ENCODE results near the gene TUBB1. TPM values are rescaled to one million over a fixed set of nuclear protein-coding genes. Genes with fewer than 3 reads are reported as not detected.

TUBB1 gene
- polyA plus RNA-seq, 1 donor (not counting 4 experiments of a cell fraction or from before 2014, with no cell fraction given): 0.03 TPM

GRCh38 chr20:59017493-59018231, 1.6 kb upstream of the TUBB1 start:
- H3K9me1 ChIP-seq (ENCODE audit: control insufficient read depth, extremely low read depth, insufficient read depth, low read length): no peaks in the 10 kb centered on the region
- no peak overlapping the region for H3K9ac ChIP-seq (ENCODE audit: control insufficient read depth, extremely low read depth, insufficient read depth, low read length)
- H3K27ac ChIP-seq (ENCODE audit: control insufficient read depth, insufficient read depth, low read length): no peak overlapping the region
- peaks cover 26% of the 10 kb centered on the region for H3K4me1 ChIP-seq (ENCODE audit: control insufficient read depth, extremely low read depth, insufficient read depth, low read length)
- dilution Hi-C loops (cut with MboI; ENCODE audit: extremely low pct_ligation_motif_present, low sequenced_read_pairs): no loop called here
- no peak for TF ChIP-seq EZH2 (IDR thresholded peaks at IDR 0.05; ENCODE audit: low read length)
- TF ChIP-seq, protein P1, sequence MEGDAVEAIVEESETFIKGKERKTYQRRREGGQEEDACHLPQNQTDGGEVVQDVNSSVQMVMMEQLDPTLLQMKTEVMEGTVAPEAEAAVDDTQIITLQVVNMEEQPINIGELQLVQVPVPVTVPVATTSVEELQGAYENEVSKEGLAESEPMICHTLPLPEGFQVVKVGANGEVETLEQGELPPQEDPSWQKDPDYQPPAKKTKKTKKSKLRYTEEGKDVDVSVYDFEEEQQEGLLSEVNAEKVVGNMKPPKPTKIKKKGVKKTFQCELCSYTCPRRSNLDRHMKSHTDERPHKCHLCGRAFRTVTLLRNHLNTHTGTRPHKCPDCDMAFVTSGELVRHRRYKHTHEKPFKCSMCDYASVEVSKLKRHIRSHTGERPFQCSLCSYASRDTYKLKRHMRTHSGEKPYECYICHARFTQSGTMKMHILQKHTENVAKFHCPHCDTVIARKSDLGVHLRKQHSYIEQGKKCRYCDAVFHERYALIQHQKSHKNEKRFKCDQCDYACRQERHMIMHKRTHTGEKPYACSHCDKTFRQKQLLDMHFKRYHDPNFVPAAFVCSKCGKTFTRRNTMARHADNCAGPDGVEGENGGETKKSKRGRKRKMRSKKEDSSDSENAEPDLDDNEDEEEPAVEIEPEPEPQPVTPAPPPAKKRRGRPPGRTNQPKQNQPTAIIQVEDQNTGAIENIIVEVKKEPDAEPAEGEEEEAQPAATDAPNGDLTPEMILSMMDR (optimal IDR thresholded peaks at IDR 0.05 in 1 of 3, IDR thresholded peaks at IDR 0.05 in 1 of 3, conservative IDR thresholded peaks at IDR 0.05 in 1 of 3; ENCODE audit: extremely low read depth in 1 of 3, insufficient read depth in 2 of 3, low read length in 3 of 3): no peak
- H3K79me2 ChIP-seq (ENCODE audit: control insufficient read depth, insufficient read depth, low read length): no peaks in the 10 kb centered on the region
- H4K20me1 ChIP-seq (ENCODE audit: control insufficient read depth, extremely low read depth, insufficient read depth, low read length): no peaks in the 10 kb centered on the region
- H2AFZ ChIP-seq (ENCODE audit: control insufficient read depth, low read length): no peak overlapping the region
- no peaks in the 10 kb centered on the region for H3K27me3 ChIP-seq (ENCODE audit: control insufficient read depth, extremely low read depth, insufficient read depth, low read length)
- DNase-seq (ENCODE audit: low read depth, low spot score) (no peak), FAIRE-seq (no peak)
- no peaks in the 10 kb centered on the region for H3K9me3 ChIP-seq (ENCODE audit: control insufficient read depth, low read depth, low read length)
- peaks cover 2% of the 10 kb centered on the region in 2 experiments for H3K36me3 ChIP-seq (ENCODE audit: control insufficient read depth in 2 of 2, extremely low read depth in 1 of 2, insufficient read depth in 2 of 2, low read length in 2 of 2)
- no peak overlapping the region for H3K4me2 ChIP-seq (ENCODE audit: control insufficient read depth, extremely low read depth, insufficient read depth, low read depth, low read length)
- no peak overlapping the region for H3K4me3 ChIP-seq (ENCODE audit: control insufficient read depth in 2 of 3, extremely low read depth in 1 of 3, insufficient read depth in 2 of 3, low read depth in 1 of 3, low read length in 3 of 3)

DNA sequence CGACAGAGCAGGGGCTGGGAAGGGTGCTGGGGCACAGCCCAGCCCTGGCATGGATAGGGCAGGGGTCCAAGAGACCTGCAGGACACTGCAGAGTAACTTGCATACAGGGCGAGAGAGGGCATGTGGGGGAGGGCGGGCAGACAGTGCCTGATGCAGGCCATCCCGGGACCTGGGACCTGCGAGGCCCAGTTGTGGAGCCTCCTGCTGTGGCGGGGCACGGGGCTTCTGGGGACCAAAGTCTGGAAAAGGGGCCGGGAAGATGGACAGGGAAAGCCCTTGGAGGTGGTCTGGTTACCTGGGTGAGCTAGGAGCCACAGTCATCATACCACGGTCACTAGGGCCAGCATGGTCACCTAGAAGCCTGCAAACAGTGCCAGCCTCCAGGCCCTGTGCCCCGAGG, 412 bp upstream of the TUBB1 start:
- dilution Hi-C loops (cut with MboI; ENCODE audit: extremely low pct_ligation_motif_present, low sequenced_read_pairs): no loop called here
- H3K4me3 ChIP-seq (ENCODE audit: control insufficient read depth in 2 of 3, extremely low read depth in 1 of 3, insufficient read depth in 2 of 3, low read depth in 1 of 3, low read length in 3 of 3): no peak overlapping the region
- H3K27ac ChIP-seq (ENCODE audit: control insufficient read depth, insufficient read depth, low read length): no peak overlapping the region
- H3K9me1 ChIP-seq (ENCODE audit: control insufficient read depth, extremely low read depth, insufficient read depth, low read length): no peaks in the 10 kb centered on the region
- H3K79me2 ChIP-seq (ENCODE audit: control insufficient read depth, insufficient read depth, low read length): no peaks in the 10 kb centered on the region
- no peak overlapping the region for H2AFZ ChIP-seq (ENCODE audit: control insufficient read depth, low read length)
- H3K9ac ChIP-seq (ENCODE audit: control insufficient read depth, extremely low read depth, insufficient read depth, low read length): no peak overlapping the region
- no peak for FAIRE-seq
- no peak overlapping the region for H3K4me2 ChIP-seq (ENCODE audit: control insufficient read depth, extremely low read depth, insufficient read depth, low read depth, low read length)
- DNase-seq (ENCODE audit: low read depth, low spot score): no peak
- no peaks in the 10 kb centered on the region for H3K9me3 ChIP-seq (ENCODE audit: control insufficient read depth, low read depth, low read length)
- no peak for TF ChIP-seq EZH2 (IDR thresholded peaks at IDR 0.05; ENCODE audit: low read length)
- TF ChIP-seq, protein P1 (optimal IDR thresholded peaks at IDR 0.05 in 1 of 3, IDR thresholded peaks at IDR 0.05 in 1 of 3, conservative IDR thresholded peaks at IDR 0.05 in 1 of 3; ENCODE audit: extremely low read depth in 1 of 3, insufficient read depth in 2 of 3, low read length in 3 of 3): no peak
- H3K27me3 ChIP-seq (ENCODE audit: control insufficient read depth, extremely low read depth, insufficient read depth, low read length): no peaks in the 10 kb centered on the region
- H4K20me1 ChIP-seq (ENCODE audit: control insufficient read depth, extremely low read depth, insufficient read depth, low read length): no peaks in the 10 kb centered on the region
- peaks cover 26% of the 10 kb centered on the region for H3K4me1 ChIP-seq (ENCODE audit: control insufficient read depth, extremely low read depth, insufficient read depth, low read length)
- peaks cover 8% of the 10 kb centered on the region in 2 experiments for H3K36me3 ChIP-seq (ENCODE audit: control insufficient read depth in 2 of 2, extremely low read depth in 1 of 2, insufficient read depth in 2 of 2, low read length in 2 of 2)

All from keratinocyte (primary cell).